ENCODE measurements around the gene CTNNBL1.

DNA sequence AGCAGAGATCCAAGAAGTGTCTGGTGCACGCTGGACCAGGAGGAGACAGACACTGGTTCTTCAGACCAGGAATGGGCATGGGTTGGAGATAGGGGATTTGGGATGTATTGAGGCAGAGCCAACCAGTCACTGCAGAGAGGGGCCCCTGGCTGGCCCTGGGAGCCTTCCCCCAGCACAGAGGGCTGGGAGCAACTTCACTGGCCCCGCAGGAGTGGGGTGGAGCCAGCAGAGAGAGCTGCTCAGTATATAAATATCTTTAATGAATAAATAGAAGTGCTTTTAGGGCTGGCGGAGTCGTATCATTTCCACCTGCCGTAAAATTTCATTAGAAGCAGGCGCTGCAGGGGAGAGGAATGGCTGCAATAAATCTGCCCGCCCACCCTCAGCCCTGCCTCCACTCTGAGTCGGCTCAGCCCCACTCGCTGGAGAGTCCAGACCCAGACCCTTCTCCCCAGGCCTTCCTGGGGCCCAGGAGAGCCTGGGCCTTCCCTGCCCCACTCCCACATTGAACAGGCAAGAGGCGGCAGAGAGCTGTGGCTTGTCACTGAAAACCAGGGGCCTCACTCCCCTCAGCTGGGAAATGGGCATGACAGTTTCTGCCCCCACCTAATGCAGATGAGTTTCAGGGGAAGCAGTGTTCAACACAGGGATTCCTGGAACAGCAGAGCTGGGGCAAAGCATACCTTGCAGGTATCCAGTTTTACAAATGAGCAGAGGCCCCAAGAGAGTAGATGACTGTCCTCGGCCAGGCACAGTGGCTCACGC lies 185.2 kb downstream of the CTNNBL1 start:
- TF ChIP-seq, protein P1, sequence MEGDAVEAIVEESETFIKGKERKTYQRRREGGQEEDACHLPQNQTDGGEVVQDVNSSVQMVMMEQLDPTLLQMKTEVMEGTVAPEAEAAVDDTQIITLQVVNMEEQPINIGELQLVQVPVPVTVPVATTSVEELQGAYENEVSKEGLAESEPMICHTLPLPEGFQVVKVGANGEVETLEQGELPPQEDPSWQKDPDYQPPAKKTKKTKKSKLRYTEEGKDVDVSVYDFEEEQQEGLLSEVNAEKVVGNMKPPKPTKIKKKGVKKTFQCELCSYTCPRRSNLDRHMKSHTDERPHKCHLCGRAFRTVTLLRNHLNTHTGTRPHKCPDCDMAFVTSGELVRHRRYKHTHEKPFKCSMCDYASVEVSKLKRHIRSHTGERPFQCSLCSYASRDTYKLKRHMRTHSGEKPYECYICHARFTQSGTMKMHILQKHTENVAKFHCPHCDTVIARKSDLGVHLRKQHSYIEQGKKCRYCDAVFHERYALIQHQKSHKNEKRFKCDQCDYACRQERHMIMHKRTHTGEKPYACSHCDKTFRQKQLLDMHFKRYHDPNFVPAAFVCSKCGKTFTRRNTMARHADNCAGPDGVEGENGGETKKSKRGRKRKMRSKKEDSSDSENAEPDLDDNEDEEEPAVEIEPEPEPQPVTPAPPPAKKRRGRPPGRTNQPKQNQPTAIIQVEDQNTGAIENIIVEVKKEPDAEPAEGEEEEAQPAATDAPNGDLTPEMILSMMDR (IDR thresholded peaks at IDR 0.05), result no peak
- TF ChIP-seq ZFX (IDR thresholded peaks at IDR 0.05; ENCODE audit: borderline replicate concordance), result no peak
